Retina (tissue), 1 donor: Measurements from ENCODE around the gene FIBCD1.
"Not testable (repeated sequence)": the region's sequence is repeated elsewhere in the genome, so short reads cannot be mapped to it uniquely, and the experiment has no call there.

Experiments
- DNase-seq: peaks from one replicate; pipeline ENCODE4 v3.0.0-alpha.2; 2016

Gene FIBCD1

DNA sequence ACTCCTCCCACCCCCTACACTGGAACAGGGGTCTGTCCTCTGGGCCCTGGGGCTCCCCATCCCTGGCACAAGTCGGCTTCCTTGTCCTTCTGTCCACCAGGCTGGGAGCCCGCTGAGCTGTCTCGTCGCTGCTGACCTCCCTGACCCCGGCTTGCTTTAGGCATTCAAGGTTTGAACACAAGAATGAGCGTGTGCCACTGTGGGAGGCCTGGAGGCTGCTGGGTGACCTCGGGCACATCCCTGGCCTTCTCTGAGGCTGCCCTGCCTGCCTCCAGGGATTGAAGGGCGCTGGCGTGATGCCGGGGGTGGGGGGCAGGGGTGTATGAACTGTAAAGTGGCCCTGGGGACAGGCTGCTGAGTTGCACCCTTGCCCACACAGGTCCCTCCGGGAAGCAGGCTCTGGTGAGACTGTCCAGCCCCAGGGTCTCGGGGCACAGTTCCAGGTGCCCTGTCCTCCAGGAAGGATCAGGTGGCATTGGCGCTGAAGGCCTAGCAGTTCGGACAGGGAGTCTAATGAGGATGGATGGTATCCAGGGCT lies 18.2 kb downstream of the FIBCD1 start:
- no peak for DNase-seq

DNA sequence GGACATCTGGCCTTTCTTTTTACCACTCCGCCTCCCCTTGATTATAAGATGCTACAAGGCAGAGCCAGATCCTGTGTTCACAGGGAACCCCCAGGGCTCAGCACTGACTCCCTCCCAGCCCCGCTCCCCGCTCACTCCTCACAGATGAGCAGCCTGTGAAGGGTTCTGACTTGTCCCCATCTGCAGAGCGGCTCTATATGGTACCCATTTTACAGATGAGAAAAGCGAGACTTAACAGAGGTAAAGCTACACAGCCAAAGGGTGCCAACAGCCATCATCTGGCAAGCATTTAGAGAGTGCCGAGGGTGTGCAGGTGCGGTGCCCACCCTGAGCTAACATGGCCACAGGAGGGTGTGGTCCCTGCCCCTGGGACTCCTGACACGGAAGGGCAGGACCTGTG lies 18.8 kb downstream of the FIBCD1 start:
- DNase-seq: no peak

GRCh38 chr9:130919559-130920145 lies 19.4 kb downstream of the FIBCD1 start:
- DNase-seq: no peak

- no peak for DNase-seq
These were observed 20.1 kb downstream of the FIBCD1 start for GRCh38 chr9:130918826-130919558.

DNA sequence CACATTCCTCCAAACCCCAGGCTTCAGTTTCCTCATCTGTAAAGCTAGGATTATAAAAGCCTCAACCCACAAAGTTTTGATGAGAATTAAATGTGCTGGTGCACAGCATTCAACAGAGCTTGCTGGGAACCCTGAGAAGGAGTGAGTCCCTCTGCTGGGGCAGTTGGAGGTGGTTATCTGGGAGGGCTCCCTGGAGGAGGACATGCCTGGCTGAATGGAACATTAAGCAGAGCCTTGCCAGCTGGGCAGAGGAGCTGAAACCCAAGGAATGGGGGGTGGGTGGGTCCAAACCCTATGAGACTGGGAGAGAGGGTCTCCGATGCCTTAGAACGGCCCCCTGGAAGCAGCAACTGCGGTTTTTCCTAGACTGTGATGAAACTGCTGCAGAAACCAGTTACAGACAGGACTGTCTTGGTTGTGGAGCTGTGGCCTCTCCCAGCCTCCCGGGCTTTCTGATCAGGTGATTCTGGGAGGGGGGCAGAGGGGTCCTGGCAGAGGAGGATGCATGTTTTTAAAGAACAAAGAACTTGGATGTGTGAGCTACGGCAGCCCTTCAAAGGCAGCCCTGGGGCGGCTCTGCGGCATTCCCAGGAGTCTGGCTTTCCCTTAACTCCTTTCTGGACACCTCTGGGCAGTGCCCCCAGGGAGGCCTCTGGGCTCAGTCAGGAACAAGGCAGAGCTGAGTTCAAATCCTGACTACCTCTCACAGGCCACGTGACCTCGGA lies 20.8 kb downstream of the FIBCD1 start:
- DNase-seq: no peak

- no peak for DNase-seq
These were observed 21.7 kb downstream of the FIBCD1 start for GRCh38 chr9:130917168-130917960.

DNA sequence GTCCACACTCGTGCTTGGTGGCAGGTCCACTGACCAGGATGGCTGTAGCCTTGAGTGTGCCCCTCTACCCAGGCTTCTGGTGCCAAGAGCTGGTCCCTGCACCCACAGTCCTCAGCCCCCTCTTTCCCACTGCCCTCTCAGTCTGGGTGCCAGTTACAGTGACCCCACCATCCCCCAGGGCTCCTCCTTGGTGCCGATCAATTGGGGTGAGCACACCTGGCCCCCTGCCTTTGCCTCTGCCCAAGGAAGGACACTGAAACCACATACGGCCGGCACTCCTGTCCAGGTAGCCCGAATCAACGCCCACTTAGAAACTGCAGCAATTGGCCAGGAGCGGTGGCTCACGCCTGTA lies 24.0 kb downstream of the FIBCD1 start:
- no peak for DNase-seq

- DNase-seq: no peak
These were observed 24.5 kb downstream of the FIBCD1 start for GRCh38 chr9:130914417-130915095.

DNA sequence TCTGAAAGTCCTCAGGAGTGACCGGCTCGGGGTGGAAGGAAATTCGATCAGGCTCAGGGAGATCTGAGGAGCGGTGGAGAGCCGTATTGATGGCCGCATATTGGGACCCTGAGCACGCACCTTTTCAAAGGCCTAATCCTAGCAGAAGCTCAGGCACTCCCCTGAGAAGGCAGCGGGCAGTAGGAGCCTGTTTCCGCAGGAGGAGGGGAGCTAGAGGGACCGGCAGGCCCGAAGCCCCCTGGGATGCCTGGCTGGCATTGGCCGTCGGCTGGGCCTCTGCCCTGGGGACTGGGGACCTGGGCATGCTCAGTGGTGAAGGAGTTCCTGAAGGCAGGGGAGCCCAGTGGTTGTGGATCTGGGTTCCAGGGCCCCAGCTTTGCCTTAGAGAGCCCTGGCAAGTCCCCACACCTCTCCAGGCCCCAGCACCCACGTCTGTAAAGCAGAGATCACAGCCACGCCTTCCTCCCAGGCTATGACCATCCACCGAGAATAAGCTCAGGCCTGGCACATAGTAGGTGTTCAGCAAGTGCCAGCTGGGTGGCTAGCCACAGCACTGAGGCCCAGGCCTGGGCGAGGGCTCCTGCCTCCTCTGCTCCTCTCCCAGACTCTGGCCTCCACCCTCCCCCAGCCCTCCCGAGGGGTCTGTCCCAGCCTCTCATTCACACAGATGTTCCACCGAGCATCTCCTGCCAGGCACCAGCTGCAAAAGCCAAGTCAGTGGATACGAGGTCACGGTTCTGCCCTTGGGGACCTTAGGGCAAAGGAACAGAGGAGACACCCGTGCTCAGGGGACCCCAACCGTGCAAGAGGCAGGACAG lies 25.2 kb downstream of the FIBCD1 start:
- DNase-seq: peak; percentile 62

DNA sequence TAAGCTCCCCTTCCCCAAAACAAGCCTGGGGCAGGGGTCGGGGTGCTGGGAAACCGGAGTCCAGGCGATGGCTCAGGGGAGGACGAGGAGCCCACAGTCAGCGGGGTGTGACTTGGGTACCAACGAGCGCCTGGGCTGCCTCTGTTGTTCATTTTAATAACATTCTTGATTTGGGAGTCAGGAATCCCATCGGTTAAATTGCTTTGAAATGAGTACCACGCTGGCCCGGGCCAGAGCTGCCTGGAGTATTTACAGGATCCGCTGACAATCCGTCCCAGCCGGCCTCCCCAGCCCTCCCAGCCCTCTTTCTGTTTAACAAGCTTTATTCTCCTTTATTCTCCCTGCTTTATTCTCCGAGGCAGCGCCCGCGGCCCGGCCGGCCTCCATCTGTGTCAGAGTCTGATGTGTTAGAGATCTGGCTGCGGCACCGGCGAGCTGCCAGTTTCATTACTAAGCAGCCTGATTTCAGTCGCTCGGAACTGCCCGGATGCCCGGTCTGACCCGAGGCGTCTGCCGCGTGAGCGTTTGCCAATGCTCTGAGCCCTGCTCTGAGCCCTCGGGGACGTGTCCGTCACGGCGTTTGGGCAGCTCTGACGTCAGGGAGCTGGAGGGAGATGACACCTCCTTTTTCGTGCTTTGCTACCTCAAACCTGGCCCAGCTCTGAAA lies 26.0 kb downstream of the FIBCD1 start:
- DNase-seq: peak; percentile 79

DNA sequence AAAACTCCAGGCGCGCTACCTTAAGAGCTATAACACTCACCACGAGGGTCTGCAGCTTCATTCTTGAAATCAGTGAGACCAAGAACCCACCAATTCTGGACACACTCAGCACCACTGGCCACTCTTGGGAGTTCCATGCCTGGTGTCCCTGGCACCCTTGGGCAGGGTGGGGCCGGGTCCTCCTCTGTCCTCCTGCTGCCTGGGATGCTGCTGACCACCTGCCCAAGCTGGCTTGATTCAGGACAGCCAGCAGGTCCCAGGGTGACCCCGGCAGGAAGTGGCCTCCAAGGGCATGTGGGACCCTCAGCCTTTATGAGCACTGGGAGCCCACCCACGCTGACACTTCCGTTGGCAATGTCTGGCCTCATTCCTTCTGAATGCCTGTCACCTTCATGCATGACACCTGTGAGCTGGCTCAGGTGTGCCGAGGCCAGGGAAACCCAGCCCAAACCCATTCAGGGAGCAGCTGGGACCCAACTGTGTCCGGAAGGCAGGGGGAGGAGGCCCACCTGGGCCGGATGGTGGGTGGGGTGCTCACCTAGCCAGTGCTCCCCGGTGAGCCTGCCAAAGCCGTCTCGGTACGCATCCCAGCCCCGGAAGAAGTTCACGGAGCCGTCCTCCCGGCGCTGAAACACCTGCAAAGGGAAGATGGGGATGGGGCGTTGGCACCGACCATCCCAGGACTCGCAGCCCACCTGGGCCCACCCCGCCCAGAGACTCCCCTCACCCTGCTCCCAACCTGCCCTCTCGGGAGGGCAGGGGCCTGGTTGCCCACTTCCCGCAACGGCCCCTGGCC lies 27.6 kb downstream of the FIBCD1 start:
- no peak for DNase-seq

- DNase-seq: not testable (repeated sequence)
These were observed 28.4 kb downstream of the FIBCD1 start for GRCh38 chr9:130910670-130911069.

DNA sequence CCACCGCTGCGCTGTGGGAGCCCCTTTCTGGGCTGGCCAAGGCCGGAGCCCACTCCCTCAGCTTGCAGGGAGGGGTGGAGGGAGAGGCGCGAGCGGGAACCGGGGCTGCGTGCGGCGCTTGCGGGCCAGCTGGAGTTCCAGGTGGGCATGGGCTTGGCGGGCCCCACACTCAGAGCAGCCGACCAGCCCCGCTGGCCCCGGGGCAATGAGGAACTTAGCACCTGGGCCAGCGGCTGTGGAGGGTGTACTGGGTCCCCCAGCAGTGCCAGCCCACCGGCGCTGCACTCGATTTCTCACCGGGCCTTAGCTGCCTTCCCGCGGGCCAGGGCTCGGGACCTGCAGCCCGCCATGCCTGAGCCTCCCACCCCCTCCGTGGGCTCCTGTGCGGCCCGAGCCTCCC lies 29.0 kb downstream of the FIBCD1 start:
- DNase-seq: not testable (repeated sequence)

DNA sequence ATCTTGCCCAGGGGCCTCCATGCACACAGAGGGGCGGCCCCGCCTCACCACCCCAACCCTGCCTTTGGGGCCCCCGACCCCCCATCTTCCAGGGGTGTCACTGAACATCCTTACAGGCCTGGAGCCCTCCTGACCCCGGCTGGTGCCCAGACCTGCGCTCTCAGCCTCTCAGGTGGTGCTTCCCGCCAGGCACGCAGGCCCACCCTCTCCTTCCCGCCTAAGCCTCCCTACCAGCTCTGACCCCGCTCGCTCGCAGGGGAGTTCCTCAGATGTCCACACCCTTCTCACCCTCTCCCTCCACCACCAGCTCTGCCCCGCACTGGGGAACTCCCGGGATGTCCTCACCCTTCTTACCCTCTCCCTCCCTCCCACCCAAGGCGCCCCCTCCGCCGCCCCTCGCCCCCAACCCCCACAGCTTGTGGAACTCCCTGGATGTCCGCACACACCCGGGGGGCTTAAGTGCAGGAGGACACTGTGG lies 30.1 kb downstream of the FIBCD1 start:
- no peak for DNase-seq

DNA sequence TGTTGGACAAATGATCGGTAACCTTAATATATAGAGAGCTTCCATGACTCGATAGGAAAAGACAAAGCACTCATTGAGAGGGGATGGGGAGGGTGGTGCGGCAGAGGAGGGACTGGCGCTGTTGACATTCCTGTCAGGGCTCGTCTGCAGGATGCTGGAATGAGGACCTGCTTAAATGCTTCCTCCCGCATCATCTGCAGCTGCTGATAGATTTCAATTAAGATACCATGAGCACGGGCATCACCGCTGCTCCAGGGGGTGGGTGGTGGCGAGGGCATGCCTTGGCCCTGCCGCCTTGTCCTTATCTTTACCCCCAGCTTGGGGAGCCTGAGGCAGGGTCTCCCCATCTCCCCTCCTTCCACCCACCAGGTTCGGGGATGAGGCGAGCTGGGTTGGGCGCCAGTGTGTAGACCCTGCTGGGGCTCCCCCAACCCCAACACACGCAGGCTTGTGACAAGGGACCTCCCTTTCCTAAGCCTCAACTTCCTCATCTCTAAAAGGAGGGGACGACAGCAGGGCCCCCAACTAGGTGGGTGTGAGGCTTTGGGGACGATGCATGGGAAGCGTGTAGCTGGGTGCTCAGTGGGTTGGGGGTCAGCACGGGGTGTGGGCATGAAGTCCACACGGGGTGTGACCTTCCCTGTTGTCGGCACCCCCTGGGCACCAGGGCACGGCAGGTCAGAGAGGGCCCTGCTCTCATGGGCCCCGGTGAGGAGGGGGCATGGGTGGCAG lies 30.7 kb downstream of the FIBCD1 start:
- DNase-seq: no peak

DNA sequence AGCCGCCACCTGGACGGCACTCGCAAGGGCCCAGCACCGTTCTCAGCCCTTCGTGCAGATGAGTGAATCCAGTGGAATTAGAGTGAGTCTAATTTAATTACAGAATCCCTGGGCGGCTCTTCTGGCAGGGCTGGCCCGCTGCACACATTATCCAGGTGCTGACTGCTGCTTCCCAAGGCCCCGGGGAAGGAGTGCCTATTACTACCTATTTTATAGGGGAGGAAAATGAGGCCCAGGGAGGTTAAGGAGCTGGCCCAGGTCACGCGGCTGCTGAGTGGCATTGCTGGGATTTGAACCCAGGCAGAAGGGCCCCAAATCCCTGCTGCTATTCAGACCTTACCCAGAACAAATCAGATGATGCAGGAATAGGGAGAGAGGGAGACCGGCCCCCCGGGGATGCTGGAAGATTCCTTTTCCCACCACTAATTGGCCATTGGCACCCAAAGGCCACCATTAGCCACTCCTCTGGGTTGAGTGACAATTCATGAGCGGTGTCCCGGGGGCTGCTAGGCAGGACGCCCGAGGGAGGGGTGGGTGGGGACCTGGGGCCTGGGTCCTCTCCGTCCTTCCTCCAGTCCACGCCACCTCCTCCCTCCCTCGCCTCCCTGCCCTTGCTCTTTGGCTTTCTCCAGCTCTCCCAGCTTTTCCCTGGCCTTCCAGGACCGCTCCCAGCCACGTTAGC lies 32.2 kb downstream of the FIBCD1 start:
- no peak for DNase-seq

DNA sequence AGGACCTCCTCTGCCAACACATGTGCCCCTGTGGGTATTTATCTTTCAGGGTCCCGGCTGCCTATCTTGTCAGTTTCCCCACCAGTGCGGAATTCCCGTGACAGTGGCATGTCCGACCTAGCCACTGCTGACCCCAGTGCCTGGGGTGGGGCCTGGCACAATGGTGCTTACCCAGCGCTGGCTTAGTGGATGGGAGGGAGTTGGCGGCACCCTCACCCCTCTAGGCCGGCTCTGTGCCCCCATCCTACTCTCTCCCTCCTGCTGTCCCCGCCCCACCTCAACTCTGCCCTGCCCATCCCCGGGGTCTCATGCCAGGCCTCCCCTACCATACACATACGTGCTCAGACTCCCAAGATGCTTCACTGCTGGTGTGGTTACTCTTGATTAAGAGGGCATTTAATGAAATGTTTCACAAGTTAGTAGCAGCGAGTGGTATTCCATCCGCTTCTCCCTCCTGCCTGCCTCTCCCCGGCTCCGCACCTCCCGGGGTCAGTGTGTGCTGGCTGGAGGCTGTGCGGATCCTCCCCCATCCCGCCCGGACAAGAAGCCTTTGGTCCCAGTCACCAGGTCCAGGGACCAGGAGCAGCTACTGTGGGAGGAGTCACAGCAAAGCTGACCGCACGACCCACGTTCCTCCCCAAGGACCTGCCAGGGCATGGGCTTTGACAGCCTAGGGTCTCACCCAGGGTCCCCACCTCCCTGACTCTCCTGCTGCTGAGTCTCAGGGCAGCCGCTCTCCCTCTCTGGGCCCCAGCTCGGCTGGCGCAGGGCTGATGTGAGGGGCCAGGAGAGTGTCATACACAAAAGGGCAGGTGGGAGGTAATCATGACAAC lies 32.9 kb downstream of the FIBCD1 start:
- no peak for DNase-seq
